Activated naive CD4-positive, alpha-beta T cell treated with anti-CD3 and anti-CD28 coated beads, Interleukin-2, amount 50 U/mL, for 72 hours (primary cell): ENCODE data around the gene COPS7A. TPM values are rescaled to one million over a fixed set of nuclear protein-coding genes. Genes with fewer than 3 reads are reported as not detected.

Source experiments
- ATAC-seq, 2 donors: fragments of 150-1000 bp; cut with Tn5 transposase; 2 replicates each; pipeline ENCODE4 v1.10.0; 2021; ENCODE audit warnings: mild to moderate bottlenecking in 2 of 2, moderate library complexity in 2 of 2
- DNase-seq, 2 donors: peaks; one replicate each; pipeline ENCODE4 v3.0.0; 2021 to 2022; ENCODE audit warnings: low spot score in 2 of 2
- H3K27ac Mint-ChIP-seq, 2 donors: one replicate each; pipeline ENCODE4 v1.8.0; 2022; ENCODE audit warnings: mild to moderate bottlenecking in 2 of 2, mixed read lengths in 2 of 2
- H3K36me3 Mint-ChIP-seq, 2 donors: one replicate each; pipeline ENCODE4 v1.8.0; 2022; ENCODE audit warnings: mixed read lengths in 2 of 2
- H3K9me3 Mint-ChIP-seq, 2 donors: one replicate each; pipeline ENCODE4 v1.8.0; 2022; ENCODE audit warnings: mixed read lengths in 2 of 2
- total RNA-seq, 2 donors: library from RNA; stranded (reverse); gene quantifications; one replicate each; pipeline ENCODE4 v1.2.3, GENCODE V29; 2022

Gene COPS7A
- total RNA-seq, 2 donors from 2014 or later, result 34.2 to 42.9 TPM

GRCh38 chr12:6771509-6772330, 47.9 kb downstream of the COPS7A start:
- Mint-ChIP-seq H3K36me3 (peaks cover 34 to 57% of the 10 kb centered on the region in 2 donors), H3K27ac (peak overlapping the region; percentile 75 to 92), H3K9me3 (no peaks in the 10 kb centered on the region)
- ATAC-seq (peak in 1 of 2 donors; percentile 1), DNase-seq (no peak)

- ATAC-seq (peak; percentile 68 to 70), DNase-seq (peak in 1 of 2 donors; percentile 75)
- Mint-ChIP-seq H3K9me3 (no peaks in the 10 kb centered on the region), H3K36me3 (peaks cover 29 to 61% of the 10 kb centered on the region in 2 donors), H3K27ac (peak within 1 kb of the TSS; percentile 75 to 92)
Measured at GRCh38 chr12:6772331-6772695, 48.5 kb downstream of the COPS7A start, which contains the start of gene LAG3. Gene LAG3 (plus strand): TSS chr12:6772520. CDS start chr12:6772853, 333 bp downstream.

DNA sequence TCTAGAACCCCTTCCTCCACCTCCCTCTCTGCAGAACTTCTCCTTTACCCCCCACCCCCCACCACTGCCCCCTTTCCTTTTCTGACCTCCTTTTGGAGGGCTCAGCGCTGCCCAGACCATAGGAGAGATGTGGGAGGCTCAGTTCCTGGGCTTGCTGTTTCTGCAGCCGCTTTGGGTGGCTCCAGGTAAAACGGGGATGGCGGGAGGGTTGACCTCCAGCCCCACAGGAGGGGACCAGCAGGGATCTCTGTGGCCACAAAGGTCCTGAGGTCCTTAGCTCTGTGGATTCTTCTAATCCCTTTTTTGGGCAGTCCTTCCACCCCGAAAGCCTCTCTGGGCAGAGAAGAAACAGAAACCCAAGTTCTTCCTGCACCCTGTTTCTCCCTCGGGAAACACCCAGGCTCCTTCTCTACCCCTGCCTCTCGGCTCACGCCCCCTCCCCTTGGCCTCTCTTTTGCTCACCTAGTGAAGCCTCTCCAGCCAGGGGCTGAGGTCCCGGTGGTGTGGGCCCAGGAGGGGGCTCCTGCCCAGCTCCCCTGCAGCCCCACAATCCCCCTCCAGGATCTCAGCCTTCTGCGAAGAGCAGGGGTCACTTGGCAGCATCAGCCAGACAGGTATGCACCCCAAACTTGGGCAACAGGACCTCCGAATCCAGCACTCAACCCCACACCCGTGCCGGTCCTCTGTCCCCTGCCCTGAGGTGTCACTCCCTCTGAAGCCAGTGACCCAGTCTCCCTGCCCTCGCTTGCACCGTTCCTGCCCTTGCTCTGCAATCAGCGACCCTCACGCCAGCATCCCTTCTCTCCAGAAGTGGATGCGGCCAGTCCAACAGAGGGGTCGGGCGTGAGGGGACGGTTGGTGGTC, 49.1 kb downstream of the COPS7A start:
- DNase-seq (no peak), ATAC-seq (peak in 1 of 2 donors; percentile 25)

DNA sequence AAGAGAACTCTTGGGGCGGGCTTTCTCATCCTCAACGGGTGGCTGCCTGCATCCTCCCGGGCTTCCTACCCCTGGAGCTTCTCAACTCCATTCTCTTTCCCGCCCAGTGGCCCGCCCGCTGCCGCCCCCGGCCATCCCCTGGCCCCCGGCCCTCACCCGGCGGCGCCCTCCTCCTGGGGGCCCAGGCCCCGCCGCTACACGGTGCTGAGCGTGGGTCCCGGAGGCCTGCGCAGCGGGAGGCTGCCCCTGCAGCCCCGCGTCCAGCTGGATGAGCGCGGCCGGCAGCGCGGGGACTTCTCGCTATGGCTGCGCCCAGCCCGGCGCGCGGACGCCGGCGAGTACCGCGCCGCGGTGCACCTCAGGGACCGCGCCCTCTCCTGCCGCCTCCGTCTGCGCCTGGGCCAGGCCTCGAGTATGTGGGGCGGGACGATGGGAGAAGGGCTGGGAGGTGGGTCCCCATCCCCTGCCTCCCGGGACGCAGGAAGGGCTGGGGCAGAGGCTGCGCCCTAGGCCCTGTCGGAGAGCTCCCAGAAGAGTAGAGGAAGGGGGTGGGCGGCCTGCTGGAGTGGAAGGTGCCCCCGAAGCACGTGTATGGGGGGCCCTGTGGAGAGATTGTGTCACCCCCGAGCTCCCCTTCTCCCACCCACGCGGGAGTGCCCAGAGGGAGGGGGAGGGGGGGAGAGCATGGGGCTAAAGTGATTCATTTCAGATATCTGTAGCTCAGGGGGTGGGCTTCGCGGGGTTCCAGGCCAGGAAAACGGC, 49.9 kb downstream of the COPS7A start:
- Mint-ChIP-seq H3K27ac (peak overlapping the region; percentile 75 to 92), H3K36me3 (peaks cover 26 to 69% of the 10 kb centered on the region in 2 donors), H3K9me3 (no peaks in the 10 kb centered on the region)
- ATAC-seq, result peak; percentile 13 to 16
- DNase-seq, result no peak

More for the DNA sequence above, 49.1 kb downstream of the COPS7A start:
- Mint-ChIP-seq H3K36me3 (peaks cover 23 to 62% of the 10 kb centered on the region in 2 donors), H3K27ac (peak overlapping the region; percentile 75 to 92), H3K9me3 (no peaks in the 10 kb centered on the region)

DNA sequence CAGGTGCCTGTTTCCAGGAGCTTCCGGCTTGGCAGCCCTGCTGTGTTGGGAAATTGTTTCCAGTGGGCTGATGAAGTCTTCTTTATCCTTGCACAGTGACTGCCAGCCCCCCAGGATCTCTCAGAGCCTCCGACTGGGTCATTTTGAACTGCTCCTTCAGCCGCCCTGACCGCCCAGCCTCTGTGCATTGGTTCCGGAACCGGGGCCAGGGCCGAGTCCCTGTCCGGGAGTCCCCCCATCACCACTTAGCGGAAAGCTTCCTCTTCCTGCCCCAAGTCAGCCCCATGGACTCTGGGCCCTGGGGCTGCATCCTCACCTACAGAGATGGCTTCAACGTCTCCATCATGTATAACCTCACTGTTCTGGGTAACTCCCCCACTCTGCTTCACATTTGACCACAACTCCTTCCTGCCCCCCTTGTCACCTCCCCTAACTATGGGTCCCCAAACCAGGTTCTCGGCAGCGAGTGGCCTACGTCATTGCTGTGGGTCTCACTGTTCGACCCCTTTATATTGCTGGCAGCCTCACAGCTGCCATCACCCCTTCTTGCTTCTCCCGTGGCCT, 50.7 kb downstream of the COPS7A start:
- H3K27ac Mint-ChIP-seq, result peak overlapping the region; percentile 74 to 90
- H3K9me3 Mint-ChIP-seq, result no peaks in the 10 kb centered on the region
- DNase-seq (no peak), ATAC-seq (no peak)
- peaks cover 27 to 71% of the 10 kb centered on the region in 2 donors for H3K36me3 Mint-ChIP-seq

DNA sequence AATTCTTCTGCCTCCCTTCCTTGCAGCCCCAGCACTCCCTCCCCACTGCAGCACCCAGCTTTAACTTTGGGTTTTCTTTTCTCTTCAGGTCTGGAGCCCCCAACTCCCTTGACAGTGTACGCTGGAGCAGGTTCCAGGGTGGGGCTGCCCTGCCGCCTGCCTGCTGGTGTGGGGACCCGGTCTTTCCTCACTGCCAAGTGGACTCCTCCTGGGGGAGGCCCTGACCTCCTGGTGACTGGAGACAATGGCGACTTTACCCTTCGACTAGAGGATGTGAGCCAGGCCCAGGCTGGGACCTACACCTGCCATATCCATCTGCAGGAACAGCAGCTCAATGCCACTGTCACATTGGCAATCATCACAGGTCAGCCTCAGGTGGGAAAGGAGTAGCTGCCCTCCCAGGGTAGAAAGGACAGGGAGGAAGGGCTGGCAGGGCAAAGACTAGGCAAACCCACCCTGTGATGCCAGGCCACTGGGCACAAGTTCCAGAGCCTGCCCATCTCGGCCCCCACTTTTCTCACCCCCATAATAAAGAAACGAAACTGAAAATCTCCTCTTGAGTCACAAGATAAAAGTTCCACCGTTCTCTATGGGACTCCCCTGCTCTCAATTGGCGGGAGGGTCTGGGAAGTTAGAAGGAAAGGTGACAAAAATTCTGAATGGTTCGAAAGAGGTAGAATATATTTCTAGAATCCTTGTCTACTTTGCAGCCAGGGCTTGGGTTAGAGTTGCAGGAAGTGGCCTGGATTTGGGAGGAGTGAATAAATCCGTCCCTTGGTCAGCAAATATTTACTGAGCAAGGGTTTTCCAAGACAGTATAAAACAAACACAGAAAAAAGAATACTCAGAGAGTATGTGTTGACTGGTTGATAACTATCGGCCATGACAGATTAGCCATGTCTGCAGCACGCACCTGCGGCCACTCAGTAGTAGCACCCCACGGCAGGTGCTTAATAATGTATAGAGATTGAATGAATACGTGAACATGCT, 51.6 kb downstream of the COPS7A start:
- no peaks in the 10 kb centered on the region for H3K9me3 Mint-ChIP-seq
- DNase-seq (no peak), ATAC-seq (no peak)
- H3K36me3 Mint-ChIP-seq, result peaks cover 27 to 66% of the 10 kb centered on the region in 2 donors
- H3K27ac Mint-ChIP-seq, result peak overlapping the region; percentile 74 to 90

DNA sequence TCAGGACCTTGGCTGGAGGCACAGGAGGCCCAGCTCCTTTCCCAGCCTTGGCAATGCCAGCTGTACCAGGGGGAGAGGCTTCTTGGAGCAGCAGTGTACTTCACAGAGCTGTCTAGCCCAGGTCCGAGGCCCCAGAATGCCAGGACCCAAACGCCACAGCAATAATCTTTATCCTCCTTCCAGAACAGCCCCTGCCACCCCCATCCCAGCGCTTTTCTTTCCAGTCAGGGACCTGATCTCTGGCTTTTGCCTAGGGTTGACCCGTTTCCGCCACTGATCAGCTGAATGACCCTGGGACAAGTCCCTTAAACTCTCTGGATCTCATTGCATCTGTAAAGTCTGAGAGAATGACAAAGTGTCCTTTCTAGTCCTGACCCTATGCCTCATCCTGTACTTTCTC, 53.5 kb downstream of the COPS7A start:
- DNase-seq (no peak), ATAC-seq (no peak)
- Mint-ChIP-seq H3K9me3 (no peaks in the 10 kb centered on the region), H3K27ac (peak overlapping the region in 1 of 2 donors; percentile 60), H3K36me3 (peaks cover 27 to 54% of the 10 kb centered on the region in 2 donors)

GRCh38 chr12:6778217-6778573, 54.3 kb downstream of the COPS7A start:
- Mint-ChIP-seq H3K9me3 (no peaks in the 10 kb centered on the region), H3K36me3 (peaks cover 27 to 50% of the 10 kb centered on the region in 2 donors), H3K27ac (peak overlapping the region in 1 of 2 donors; percentile 60)
- DNase-seq (no peak), ATAC-seq (no peak)

DNA sequence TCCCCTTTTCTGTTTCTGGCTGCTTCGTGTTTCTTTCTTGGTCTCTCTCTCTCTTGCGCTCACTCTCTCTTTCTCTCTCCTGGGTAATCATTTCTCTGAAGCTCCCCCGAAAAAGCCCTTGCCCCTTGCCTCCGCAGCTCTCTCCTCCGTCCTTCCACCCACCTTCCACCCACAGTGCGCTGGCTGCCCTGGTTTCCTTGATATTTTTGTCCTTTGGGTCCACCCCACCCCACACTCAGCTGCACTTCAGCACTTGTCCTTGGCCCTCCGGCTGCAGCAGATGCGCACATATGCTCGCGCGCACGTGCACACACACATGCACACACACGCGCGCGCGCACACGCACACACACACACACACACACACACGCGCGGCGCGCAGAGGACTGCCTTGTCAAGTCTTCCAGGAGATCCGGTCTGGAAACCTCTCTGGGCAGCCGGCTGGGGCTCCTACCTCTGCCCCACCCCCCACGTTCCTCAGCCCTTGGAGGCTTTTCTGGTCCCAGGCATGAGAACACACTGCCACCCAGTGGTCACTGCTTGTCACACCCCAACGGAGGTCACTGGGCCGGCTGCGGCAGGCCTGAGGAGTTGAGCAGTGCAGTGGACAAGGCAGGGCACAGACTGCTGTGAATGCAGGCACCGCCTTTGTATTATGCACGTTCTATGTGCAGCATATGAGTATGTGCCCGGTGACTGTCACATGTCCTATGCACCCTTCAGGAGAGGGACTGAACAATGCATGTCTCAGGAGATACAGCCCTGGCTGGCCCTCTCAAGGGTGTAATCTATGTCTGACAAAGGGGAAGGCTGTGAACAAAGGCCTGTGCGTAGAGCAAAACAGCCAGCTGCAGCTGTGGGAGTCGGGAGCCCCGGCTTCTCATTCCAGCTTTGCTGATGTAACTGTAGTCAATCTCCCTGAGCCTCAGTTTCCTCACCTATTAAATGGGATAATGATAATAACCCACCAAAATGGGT, 55.0 kb downstream of the COPS7A start:
- peak overlapping the region; percentile 60 to 78 for H3K27ac Mint-ChIP-seq
- peak; percentile 63 to 79 for ATAC-seq
- H3K36me3 Mint-ChIP-seq, result peaks cover 27 to 47% of the 10 kb centered on the region in 2 donors
- no peaks in the 10 kb centered on the region for H3K9me3 Mint-ChIP-seq
- DNase-seq, result peak; percentile 89 to 91

- Mint-ChIP-seq H3K9me3 (no peaks in the 10 kb centered on the region), H3K27ac (peak overlapping the region; percentile 60 to 78), H3K36me3 (peaks cover 21 to 38% of the 10 kb centered on the region in 2 donors)
- DNase-seq (no peak), ATAC-seq (peak; percentile 19 to 30)
Measured at GRCh38 chr12:6779708-6780432, 56.0 kb downstream of the COPS7A start.

GRCh38 chr12:6780573-6780972, 56.7 kb downstream of the COPS7A start:
- Mint-ChIP-seq H3K9me3 (no peaks in the 10 kb centered on the region), H3K36me3 (peaks cover 14 to 31% of the 10 kb centered on the region in 2 donors), H3K27ac (peak overlapping the region; percentile 50 to 60)
- DNase-seq, result peak in 1 of 2 donors; percentile 70
- peak; percentile 61 to 81 for ATAC-seq
